Stimulated activated naive CD8-positive, alpha-beta T cell treated with anti-CD3 and anti-CD28 coated beads, Interleukin-15, Interleukin-2, amounts not matched to agents 100 ng/mL and 50 ng/mL, for 24 hours (primary cell): ENCODE results near the gene DIRAS1.

Experiments used
- H3K27ac Mint-ChIP-seq: one replicate; pipeline ENCODE4 v1.8.0; 2021; ENCODE audit warnings: mild to moderate bottlenecking, mixed read lengths
- H3K27me3 Mint-ChIP-seq: one replicate; pipeline ENCODE4 v1.8.0; 2021; ENCODE audit warnings: mixed read lengths
- H3K36me3 Mint-ChIP-seq: one replicate; pipeline ENCODE4 v1.8.0; 2021; ENCODE audit warnings: low read depth, mixed read lengths
- H3K4me1 Mint-ChIP-seq: one replicate; pipeline ENCODE4 v1.8.0; 2021; ENCODE audit warnings: low read depth, mixed read lengths
- H3K4me3 Mint-ChIP-seq: one replicate; pipeline ENCODE4 v1.8.0; 2021; ENCODE audit warnings: mild to moderate bottlenecking, mixed read lengths
- H3K9me3 Mint-ChIP-seq: one replicate; pipeline ENCODE4 v1.8.0; 2021; ENCODE audit warnings: mixed read lengths

The DIRAS1 gene, protein sequence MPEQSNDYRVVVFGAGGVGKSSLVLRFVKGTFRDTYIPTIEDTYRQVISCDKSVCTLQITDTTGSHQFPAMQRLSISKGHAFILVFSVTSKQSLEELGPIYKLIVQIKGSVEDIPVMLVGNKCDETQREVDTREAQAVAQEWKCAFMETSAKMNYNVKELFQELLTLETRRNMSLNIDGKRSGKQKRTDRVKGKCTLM

DNA sequence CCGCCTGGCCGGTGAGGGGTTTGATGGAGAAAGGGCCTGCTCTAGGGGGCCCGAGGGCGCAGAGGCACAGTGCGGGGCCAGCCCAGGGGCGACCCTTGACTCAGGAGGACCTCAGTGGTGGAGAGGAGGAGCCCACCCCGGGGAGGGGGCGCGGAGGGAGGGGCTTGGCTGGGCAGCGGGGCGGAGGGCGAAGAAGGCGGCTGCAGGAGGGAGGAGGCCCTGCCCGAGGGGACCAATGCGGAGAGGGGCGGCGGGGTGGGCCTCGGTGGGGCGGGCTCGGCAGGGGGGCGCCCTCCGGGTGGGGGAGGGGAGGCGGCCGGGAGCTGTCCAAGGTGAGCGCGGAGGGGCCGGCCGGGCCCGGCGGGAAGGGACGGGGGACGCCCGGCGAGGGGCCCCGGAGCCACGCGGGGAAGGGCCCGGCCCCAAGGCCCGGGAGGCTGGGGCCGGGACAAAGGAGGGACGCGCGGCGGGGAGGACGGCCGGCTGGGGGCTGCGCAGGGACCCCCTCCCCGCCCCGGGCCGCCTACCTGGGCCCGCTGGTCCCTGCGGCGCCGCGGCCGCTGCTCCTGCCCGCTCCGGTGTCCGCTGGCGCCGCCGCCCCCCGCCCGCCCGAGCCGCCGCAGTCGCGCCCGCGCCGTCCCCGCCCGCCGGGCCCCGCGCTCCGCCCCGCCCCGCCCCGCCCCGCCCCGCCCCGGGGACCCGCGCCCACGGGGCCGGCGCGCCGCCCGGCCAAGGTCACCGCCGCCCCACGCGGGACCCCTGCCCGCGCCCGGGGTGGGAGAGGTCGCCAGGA lies at the start of gene DIRAS1:
TSS of gene DIRAS1 (minus strand) at position 596 of the 793 bp plus-strand sequence. CDS start 3,566 bp downstream, outside the sequence.
- Mint-ChIP-seq H3K4me1 (peaks cover 5% of the 10 kb centered on the region), H3K4me3 (peak within 1 kb of the TSS; percentile 56), H3K27me3 (peaks cover 17% of the 10 kb centered on the region), H3K36me3 (no peaks in the 10 kb centered on the region), H3K9me3 (no peaks in the 10 kb centered on the region), H3K27ac (no peak within 1 kb of the TSS)

GRCh38 chr19:2770055-2771013 lies 49.2 kb upstream of the DIRAS1 start:
- Mint-ChIP-seq H3K36me3 (peaks cover 15% of the 10 kb centered on the region), H3K4me3 (no peak overlapping the region), H3K4me1 (peaks cover 24% of the 10 kb centered on the region), H3K27ac (no peak overlapping the region), H3K9me3 (no peaks in the 10 kb centered on the region), H3K27me3 (no peaks in the 10 kb centered on the region)

DNA sequence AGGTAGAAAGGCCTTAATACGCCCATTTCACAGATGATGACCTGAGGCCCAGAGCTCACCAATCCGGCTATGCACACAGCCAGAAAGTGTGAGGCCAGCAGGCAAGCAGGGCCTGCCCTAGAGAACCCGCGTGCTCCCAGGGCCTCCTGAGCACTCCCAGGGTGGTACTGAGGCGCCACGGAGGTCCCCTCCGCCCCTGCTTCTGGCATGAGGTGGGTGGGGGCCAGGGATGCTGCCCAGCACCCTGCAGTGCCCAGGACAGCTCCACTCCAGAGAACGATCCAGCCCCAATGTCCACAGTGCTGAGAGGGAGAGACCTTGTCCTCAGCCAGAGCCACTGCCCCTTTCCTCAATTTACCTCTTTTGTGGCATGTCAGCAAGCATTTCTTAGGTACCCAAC lies 48.0 kb upstream of the DIRAS1 start:
- Mint-ChIP-seq H3K4me3 (no peak overlapping the region), H3K9me3 (no peaks in the 10 kb centered on the region), H3K4me1 (peaks cover 13% of the 10 kb centered on the region), H3K27ac (no peak overlapping the region), H3K36me3 (peaks cover 15% of the 10 kb centered on the region), H3K27me3 (no peaks in the 10 kb centered on the region)

GRCh38 chr19:2768365-2769132 lies 47.4 kb upstream of the DIRAS1 start:
- Mint-ChIP-seq H3K27ac (no peak overlapping the region), H3K4me1 (peaks cover 9% of the 10 kb centered on the region), H3K9me3 (no peaks in the 10 kb centered on the region), H3K4me3 (no peak overlapping the region), H3K27me3 (no peaks in the 10 kb centered on the region), H3K36me3 (peaks cover 17% of the 10 kb centered on the region)

DNA sequence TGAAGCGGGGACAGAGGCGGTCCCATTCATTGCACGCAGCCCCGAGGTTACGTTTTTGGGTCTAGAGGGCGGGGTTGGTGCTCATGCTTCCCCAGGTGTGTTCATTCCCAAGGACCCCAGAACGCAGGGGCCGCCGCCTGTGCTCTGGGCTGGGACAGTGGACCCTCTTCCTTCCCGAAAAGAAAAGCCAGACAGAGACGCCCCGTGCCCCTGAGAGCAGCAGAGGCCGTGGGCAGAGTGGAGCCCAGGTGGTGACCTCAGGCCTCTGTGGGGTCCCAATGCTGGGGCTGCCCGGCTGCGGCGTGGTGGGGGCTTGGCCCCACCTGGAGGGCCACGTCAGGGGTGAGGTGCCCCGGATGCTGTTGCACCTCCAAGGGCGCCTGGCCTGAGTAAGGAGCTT lies 46.5 kb upstream of the DIRAS1 start:
- no peaks in the 10 kb centered on the region for H3K9me3 Mint-ChIP-seq
- H3K36me3 Mint-ChIP-seq: peaks cover 17% of the 10 kb centered on the region
- H3K27ac Mint-ChIP-seq: no peak overlapping the region
- H3K27me3 Mint-ChIP-seq: no peaks in the 10 kb centered on the region
- H3K4me3 Mint-ChIP-seq: no peak overlapping the region
- peaks cover 9% of the 10 kb centered on the region for H3K4me1 Mint-ChIP-seq

GRCh38 chr19:2766594-2767372 lies 45.6 kb upstream of the DIRAS1 start:
- Mint-ChIP-seq H3K4me1 (no peaks in the 10 kb centered on the region), H3K4me3 (no peak overlapping the region), H3K36me3 (peaks cover 23% of the 10 kb centered on the region), H3K27me3 (no peaks in the 10 kb centered on the region), H3K9me3 (no peaks in the 10 kb centered on the region), H3K27ac (no peak overlapping the region)

GRCh38 chr19:2765376-2765775 lies 44.2 kb upstream of the DIRAS1 start:
- Mint-ChIP-seq H3K4me3 (no peak overlapping the region), H3K4me1 (no peaks in the 10 kb centered on the region), H3K36me3 (peaks cover 28% of the 10 kb centered on the region), H3K27me3 (no peaks in the 10 kb centered on the region), H3K9me3 (no peaks in the 10 kb centered on the region), H3K27ac (no peak overlapping the region)

GRCh38 chr19:2764945-2765344 lies 43.8 kb upstream of the DIRAS1 start:
- Mint-ChIP-seq H3K4me3 (no peak overlapping the region), H3K27me3 (no peaks in the 10 kb centered on the region), H3K9me3 (no peaks in the 10 kb centered on the region), H3K36me3 (peaks cover 29% of the 10 kb centered on the region), H3K4me1 (no peaks in the 10 kb centered on the region), H3K27ac (no peak overlapping the region)

GRCh38 chr19:2763687-2764086 lies 42.5 kb upstream of the DIRAS1 start:
- no peak overlapping the region for H3K4me3 Mint-ChIP-seq
- H3K4me1 Mint-ChIP-seq: peaks cover 3% of the 10 kb centered on the region
- peaks cover 39% of the 10 kb centered on the region for H3K36me3 Mint-ChIP-seq
- no peaks in the 10 kb centered on the region for H3K9me3 Mint-ChIP-seq
- H3K27me3 Mint-ChIP-seq: no peaks in the 10 kb centered on the region
- no peak overlapping the region for H3K27ac Mint-ChIP-seq

- H3K4me3 Mint-ChIP-seq: no peak overlapping the region
- no peak overlapping the region for H3K27ac Mint-ChIP-seq
- peaks cover 44% of the 10 kb centered on the region for H3K36me3 Mint-ChIP-seq
- no peaks in the 10 kb centered on the region for H3K27me3 Mint-ChIP-seq
- H3K9me3 Mint-ChIP-seq: no peaks in the 10 kb centered on the region
- peaks cover 3% of the 10 kb centered on the region for H3K4me1 Mint-ChIP-seq
Observed at GRCh38 chr19:2762783-2763496, 41.8 kb upstream of the DIRAS1 start.

DNA sequence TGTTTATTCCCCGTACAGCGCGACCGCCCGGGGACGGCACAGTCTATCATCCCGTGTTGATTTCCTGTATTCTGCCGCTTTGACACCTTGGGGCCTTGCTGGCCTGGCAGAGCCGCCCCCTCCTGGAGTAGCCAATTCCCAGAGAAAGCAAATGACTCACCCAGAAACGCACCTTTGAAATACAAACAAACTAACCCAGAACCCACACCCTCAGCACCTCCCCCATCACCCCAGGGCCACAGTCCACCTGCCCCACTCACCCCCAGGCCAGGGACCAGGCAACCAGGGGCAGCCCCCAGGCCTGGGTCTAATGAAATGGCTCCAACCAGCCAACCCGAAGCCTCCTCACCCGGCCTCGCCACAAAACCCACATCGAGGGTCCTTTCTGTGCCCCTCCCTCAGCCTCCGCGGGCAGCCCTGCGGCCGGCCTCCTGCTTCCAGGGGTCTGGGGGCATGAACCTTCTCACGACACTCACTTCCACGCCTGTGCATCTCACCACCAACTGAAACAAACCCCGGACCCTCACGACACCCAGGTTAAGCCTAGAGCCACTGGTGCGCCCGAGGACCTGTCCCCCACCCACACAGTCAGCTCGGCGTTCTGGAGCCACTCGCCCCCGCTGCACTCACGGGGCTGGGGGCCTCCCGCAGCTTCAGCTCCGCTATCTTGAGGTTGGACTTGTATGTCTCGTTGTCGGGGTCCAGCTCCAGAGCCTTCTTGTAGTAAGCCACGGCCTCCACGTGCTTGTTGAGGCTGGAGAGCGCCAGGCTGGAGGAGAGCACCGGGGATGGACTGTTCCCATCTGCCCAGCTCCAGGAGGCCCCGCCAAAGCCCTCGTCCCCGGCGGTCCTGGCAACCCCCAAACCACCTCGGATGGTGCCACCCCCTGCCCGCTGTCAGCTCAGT lies 41.0 kb upstream of the DIRAS1 start:
- H3K4me3 Mint-ChIP-seq: no peak overlapping the region
- H3K4me1 Mint-ChIP-seq: peaks cover 3% of the 10 kb centered on the region
- no peaks in the 10 kb centered on the region for H3K9me3 Mint-ChIP-seq
- peaks cover 44% of the 10 kb centered on the region for H3K36me3 Mint-ChIP-seq
- no peak overlapping the region for H3K27ac Mint-ChIP-seq
- no peaks in the 10 kb centered on the region for H3K27me3 Mint-ChIP-seq

DNA sequence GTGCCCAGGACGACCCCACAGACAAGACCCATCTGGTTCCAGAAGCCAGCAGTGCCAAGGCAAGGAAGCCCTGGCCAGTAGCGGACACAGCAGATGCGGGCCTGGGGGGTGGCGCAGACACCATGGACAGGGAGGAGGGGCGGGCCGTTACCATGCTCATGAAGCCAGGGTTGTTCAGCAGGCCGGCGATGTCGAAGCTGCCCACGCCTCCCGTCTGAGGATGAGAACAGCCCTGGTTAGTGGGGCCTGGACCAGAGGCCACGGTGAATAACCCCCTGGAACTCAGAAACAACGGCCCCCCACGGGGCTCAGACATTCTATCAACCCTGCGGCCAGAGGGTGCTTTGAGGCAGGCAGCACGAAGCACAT lies 40.1 kb upstream of the DIRAS1 start:
- Mint-ChIP-seq H3K27me3 (no peaks in the 10 kb centered on the region), H3K9me3 (no peaks in the 10 kb centered on the region), H3K36me3 (peaks cover 42% of the 10 kb centered on the region), H3K4me1 (peaks cover 3% of the 10 kb centered on the region), H3K27ac (no peak overlapping the region), H3K4me3 (no peak overlapping the region)
